K562 (cell line): ENCODE results near the gene COL21A1. TPM values are rescaled to one million over a fixed set of nuclear protein-coding genes. Genes with fewer than 3 reads are reported as not detected.

ENCODE experiments used
- ATAC-seq: fragments of 200-7000 bp; cut with Tn5 transposase; 3 replicates; pipeline ENCODE4 v1.9.1; 2020; ENCODE audit warnings: moderate library complexity
- BruUV-seq: library from RNA; stranded (reverse); fragments of 400-500 nt; replicated peaks from 2 replicates; lab custom pipeline; 2021; lab: Mats Ljungman, UMichigan
- CTCF ChIA-PET: fragments of 300-600 bp; formaldehyde crosslinking; extraction: SDS; loops from one replicate; lab custom pipeline; 2021; ENCODE audit warnings: low intra/inter-chr PET ratio; lab: Yijun Ruan, JAX
- POLR2A ChIA-PET: fragments of 300-600, 350-650 bp; sonication (Branson Sonifier 250); formaldehyde crosslinking; extraction: SDS; loops from one replicate; lab custom pipeline; 2021; ENCODE audit warnings: antibody characterized with exemption, inconsistent platforms; lab: Yijun Ruan, JAX
- DNase-seq, 4 experiments: peaks; one replicate each; pipeline versions ENCODE4 v3.0.0 to v3.0.0-alpha.2; 2011 to 2018; ENCODE audit warnings: low spot score in 3 of 4, mixed read lengths in 3 of 4; ENCODE audit errors: extremely low read depth in 1 of 4
- FAIRE-seq: peaks from 2 replicates; lab custom pipeline; 2011; peaks lifted over from hg19 to GRCh38; lab: Jason Lieb, UNC
- H2AFZ ChIP-seq: 2 replicates; pipeline ENCODE4 v1.6.0; 2011; ENCODE audit warnings: low read depth, low read length, control low read depth, inconsistent platforms
- H3K27ac ChIP-seq: fragments of 200-600 bp; 3 replicates; pipeline ENCODE4 v1.8.0; 2011; ENCODE audit warnings: low read depth, mild to moderate bottlenecking, control low read depth, inconsistent platforms, low read length, moderate library complexity, mixed read lengths; ENCODE audit errors: extremely low read depth
- H3K27me3 ChIP-seq, 2 experiments: fragments of 300-600 bp in 1 of 2; 2 replicates in 1 of 2; 3 replicates in 1 of 2; pipeline versions ENCODE4 v1.6.0 to v1.8.0; 2011; ENCODE audit warnings: inconsistent platforms in 2 of 2, low read length in 2 of 2, mild to moderate bottlenecking in 1 of 2, mixed read lengths in 1 of 2, moderate library complexity in 1 of 2; ENCODE audit not compliant: control insufficient read depth in 2 of 2, insufficient read depth in 2 of 2
- H3K36me3 ChIP-seq: fragments of 300-600 bp; 3 replicates; pipeline ENCODE4 v1.8.0; 2011; ENCODE audit warnings: mild to moderate bottlenecking, low read length, inconsistent platforms; ENCODE audit not compliant: control insufficient read depth, insufficient read depth
- H3K4me1 ChIP-seq, 2 experiments: fragments of 200-600 bp in 1 of 2; replicated peaks in 1 of 2; 2 replicates in 1 of 2; 3 replicates in 1 of 2; pipeline versions ENCODE4 v1.5.1 to v1.8.0; 2011; ENCODE audit warnings: inconsistent platforms in 2 of 2, low read length in 2 of 2, mild to moderate bottlenecking in 1 of 2, mixed read lengths in 1 of 2, moderate library complexity in 1 of 2; ENCODE audit not compliant: control insufficient read depth in 2 of 2, insufficient read depth in 2 of 2
- H3K4me2 ChIP-seq: 2 replicates; pipeline ENCODE4 v1.6.1; 2011; ENCODE audit warnings: low read length, control low read depth, inconsistent platforms, mixed read lengths; ENCODE audit not compliant: insufficient read depth
- H3K4me3 ChIP-seq: fragments of 200-600 bp; sonication (generic), shearing (Covaris generic); 2 replicates; pipeline ENCODE4 v1.5.1; 2016; ENCODE audit warnings: control low read depth, inconsistent platforms
- H3K79me2 ChIP-seq: fragments of 200-600 bp; 3 replicates; pipeline ENCODE4 v1.8.0; 2011; ENCODE audit warnings: low read length, inconsistent platforms; ENCODE audit not compliant: control insufficient read depth, insufficient read depth
- H3K9ac ChIP-seq, 2 experiments: 2 replicates each; pipeline versions ENCODE4 v1.6.0 to v1.6.1; 2011; ENCODE audit warnings: low read depth in 2 of 2, low read length in 2 of 2, control low read depth in 1 of 2, inconsistent platforms in 1 of 2, mild to moderate bottlenecking in 1 of 2, mixed read lengths in 1 of 2; ENCODE audit not compliant: insufficient read depth in 1 of 2
- H3K9me1 ChIP-seq: one replicate; pipeline ENCODE4 v1.6.0; 2011; ENCODE audit warnings: inconsistent platforms, mild to moderate bottlenecking, low read length, moderate library complexity; ENCODE audit not compliant: control insufficient read depth, insufficient read depth
- H3K9me3 ChIP-seq: replicated peaks from 2 replicates; pipeline ENCODE4 v1.5.1; 2011; ENCODE audit warnings: low read depth, low read length, inconsistent platforms; ENCODE audit not compliant: control insufficient read depth, insufficient read depth
- H4K20me1 ChIP-seq: replicated peaks from 2 replicates; pipeline ENCODE4 v1.6.1; 2011; ENCODE audit warnings: low read length, inconsistent platforms, mixed read lengths; ENCODE audit not compliant: control insufficient read depth, insufficient read depth
- DLX4 ChIP-seq: fragments of 250-450 bp; sonication (Bioruptor Pico); IDR thresholded peaks from 2 replicates; pipeline ENCODE4 v1.6.1; 2021; ENCODE audit warnings: mild to moderate bottlenecking
- GATAD2B ChIP-seq: fragments of 450-650 bp; IDR thresholded peaks from 2 replicates; pipeline ENCODE4 v1.6.1; 2017; ENCODE audit warnings: mild to moderate bottlenecking, borderline replicate concordance
- HEY1 ChIP-seq: fragments of 250-450 bp; sonication (Bioruptor Pico); IDR thresholded peaks from 2 replicates; pipeline ENCODE4 v1.5.0; 2020; ENCODE audit warnings: mild to moderate bottlenecking, moderate library complexity, borderline replicate concordance
- MAFF ChIP-seq: IDR thresholded peaks from 2 replicates; pipeline ENCODE4 v1.6.1; 2012; ENCODE audit warnings: low read length, improper control_type of control experiment
- PKNOX1 ChIP-seq: fragments of 450-650 bp; IDR thresholded peaks from 2 replicates; pipeline ENCODE4 v1.6.1; 2016
- ZBTB2 ChIP-seq: fragments of 450-650 bp; IDR thresholded peaks from 2 replicates; pipeline ENCODE4 v1.6.1; 2016; ENCODE audit warnings: antibody characterized with exemption
- ZNF41 ChIP-seq: fragments of 250-450 bp; sonication (Bioruptor Pico); conservative IDR thresholded peaks from 2 replicates; pipeline ENCODE4 v1.4.0; 2020; ENCODE audit warnings: mild to moderate bottlenecking
- WGBS: fragments of 100-300 bp; shearing (Covaris generic); methylation state at CpG from one replicate; pipeline ENCODE4 v1.1.6; 2016; ENCODE audit warnings: low coverage, mixed read lengths; ENCODE audit not compliant: insufficient coverage; ENCODE audit errors: missing lambda C conversion rate; 5-methylcytosine and 5-hydroxymethylcytosine counted together
- in situ Hi-C: fragments of 300-500 bp; cut with MboI; formaldehyde crosslinking; loops from 4 replicates; pipeline ENCODE4 v1.15.0; 2018; ENCODE audit warnings: inconsistent platforms, mixed read lengths
- intact Hi-C: fragments of 100-400 bp; cut with micrococcal nuclease; formaldehyde crosslinking; loops from 2 replicates; pipeline ENCODE4 v1.14.2; 2022
- polyA plus RNA-seq, 8 experiments: library from polyadenylated mRNA; depleted of rRNA in 4 of 8; stranded (reverse) in 5 of 8; unstranded in 3 of 8; fragments of >200 nt; fragmentation: Nextera tagmentation in 2 of 8; fragmentation: Illumina TruSeq in 1 of 8; extraction: Ambion mirVana in 2 of 8; extraction: Trizol in 1 of 8; gene quantifications; 2 replicates each; pipeline versions ENCODE4 v1.2.1 to v1.2.3, GENCODE V29; 2011 to 2014; ENCODE audit warnings: inconsistent platforms in 1 of 8, missing spikeins in 1 of 8
- total RNA-seq, 7 experiments: library from RNA; depleted of rRNA in 6 of 7; stranded (reverse); fragments of >200 nt in 6 of 7; fragmentation: Illumina TruSeq in 2 of 7; extraction: Trizol in 2 of 7; gene quantifications; 2 replicates each; pipeline versions ENCODE4 v1.2.1 to v1.2.3, GENCODE V29; 2011 to 2021; ENCODE audit warnings: low replicate concordance in 1 of 7

The COL21A1 gene
- total and polyA plus RNA-seq, 9 of the 15 experiments (the other 6 are each of a cell fraction or from before 2014, with no cell fraction given): 0.03 to 0.76 (median 0.25) TPM

- TF ChIP-seq ZBTB2: no peak
- TF ChIP-seq ZNF41 (CRISPR knock-in tag): no peak
- TF ChIP-seq MAFF: no peak
- TF ChIP-seq DLX4 (CRISPR knock-in tag): no peak
- no peak for TF ChIP-seq HEY1 (CRISPR knock-in tag)
- no peak for TF ChIP-seq GATAD2B
Measured at GRCh38 chr6:56242346-56242745, 5.0 kb downstream of the COL21A1 start (continued).

- H3K9me1 ChIP-seq: no peaks in the 10 kb centered on the region
- no peaks in the 10 kb centered on the region for H3K27me3 ChIP-seq
- H2AFZ ChIP-seq: no peak overlapping the region
- no peaks in the 10 kb centered on the region for H4K20me1 ChIP-seq
- TF ChIP-seq PKNOX1: no peak
- no peak for DNase-seq
- no peak for FAIRE-seq
- no TSS peak for BruUV-seq
- no peaks in the 10 kb centered on the region for H3K36me3 ChIP-seq
- ChIA-PET POLR2A (no interaction called here), CTCF (no interaction called here)
- ATAC-seq: no peak
- in situ Hi-C loops (no loop called here), intact Hi-C loops (no loop called here)
- H3K9ac ChIP-seq: no peak overlapping the region
- H3K79me2 ChIP-seq: no peaks in the 10 kb centered on the region
- H3K27ac ChIP-seq: no peak overlapping the region
- no peaks in the 10 kb centered on the region for H3K9me3 ChIP-seq
- under 1% methylated on average over 5 of the region's 5 CpGs for WGBS
- H3K4me2 ChIP-seq: no peak overlapping the region
- no peak overlapping the region for H3K4me3 ChIP-seq
- no peaks in the 10 kb centered on the region for H3K4me1 ChIP-seq
Measured at GRCh38 chr6:56241124-56241802, 6.1 kb downstream of the COL21A1 start.
